Endodermal cell (in vitro differentiated cells): ENCODE measurements around the gene HDAC4. TPM values are rescaled to one million over a fixed set of nuclear protein-coding genes. Genes with fewer than 3 reads are reported as not detected.

Experiments used
- DNase-seq: peaks from one replicate; pipeline ENCODE4 v3.0.0-alpha.2; 2017
- H3K27ac ChIP-seq: 2 replicates; pipeline ENCODE4 v1.5.1; 2013; ENCODE audit warnings: mild to moderate bottlenecking, low read depth, low read length, moderate library complexity
- H3K27me3 ChIP-seq: 2 replicates; pipeline ENCODE4 v1.6.1; 2013; ENCODE audit warnings: mild to moderate bottlenecking, low read length, moderate library complexity; ENCODE audit not compliant: insufficient read depth, control insufficient read depth, poor library complexity, severe bottlenecking
- H3K36me3 ChIP-seq: 2 replicates; pipeline ENCODE4 v1.7.0; 2013; ENCODE audit warnings: mild to moderate bottlenecking, low read length, moderate library complexity; ENCODE audit not compliant: control insufficient read depth, insufficient read depth
- H3K4me1 ChIP-seq: one replicate; pipeline ENCODE4 v1.7.0; 2013; ENCODE audit warnings: low read length; ENCODE audit not compliant: control insufficient read depth, insufficient read depth
- H3K4me3 ChIP-seq: 2 replicates; pipeline ENCODE4 v1.5.1; 2013; ENCODE audit warnings: mild to moderate bottlenecking, low read length, moderate library complexity
- H3K9ac ChIP-seq: 2 replicates; pipeline ENCODE4 v1.6.1; 2013; ENCODE audit warnings: mild to moderate bottlenecking, low read length, moderate library complexity; ENCODE audit not compliant: poor library complexity, severe bottlenecking; ENCODE audit errors: extremely low read depth
- H3K9me3 ChIP-seq: 2 replicates; pipeline ENCODE4 v1.6.1; 2013; ENCODE audit warnings: mild to moderate bottlenecking, low read length, moderate library complexity; ENCODE audit not compliant: control insufficient read depth
- H3K27ac Mint-ChIP-seq: 2 replicates; pipeline ENCODE4 v1.8.0; 2020; ENCODE audit warnings: mixed read lengths
- H3K27me3 Mint-ChIP-seq: 2 replicates; pipeline ENCODE4 v1.8.0; 2021; ENCODE audit warnings: mild to moderate bottlenecking, mixed read lengths; ENCODE audit not compliant: insufficient read depth
- H3K36me3 Mint-ChIP-seq: 2 replicates; pipeline ENCODE4 v1.8.0; 2020; ENCODE audit warnings: low read depth, mixed read lengths
- H3K4me1 Mint-ChIP-seq: 2 replicates; pipeline ENCODE4 v1.8.0; 2020; ENCODE audit warnings: mixed read lengths
- H3K4me3 Mint-ChIP-seq: 2 replicates; pipeline ENCODE4 v1.8.0; 2020; ENCODE audit warnings: mild to moderate bottlenecking, moderate library complexity, mixed read lengths
- H3K9me3 Mint-ChIP-seq: 2 replicates; pipeline ENCODE4 v1.8.0; 2020; ENCODE audit warnings: mild to moderate bottlenecking, mixed read lengths
- CTCF ChIP-seq: fragments of 200-600 bp; sonication (generic); conservative IDR thresholded peaks from 2 replicates; pipeline ENCODE4 v1.5.0; 2021; ENCODE audit warnings: antibody characterized with exemption, mild to moderate bottlenecking
- WGBS, 2 experiments: methylation state at CpG; one replicate each; pipeline versions ENCODE4 v1.1.5 to v1.1.7; 2013; ENCODE audit warnings: missing lambda C conversion rate in 2 of 2, mixed read lengths in 1 of 2; ENCODE audit not compliant: insufficient coverage in 1 of 2, insufficient read length in 1 of 2; 5-methylcytosine and 5-hydroxymethylcytosine counted together
- total RNA-seq, 2 donors: library from RNA; stranded (reverse); fragmentation: NEBNext Ultra II Directional in 1 of 2; extraction: Animal tissue kit (Norgen Biotek cat#: 25700) in 1 of 2; gene quantifications; 2 replicates in 1 of 2; 3 replicates in 1 of 2; pipeline ENCODE4 v1.2.1, GENCODE V29; 2021

Gene HDAC4
- total RNA-seq, 2 donors from 2014 or later = 45.7 to 51.2 TPM

GRCh38 chr2:239370876-239371725, 29.7 kb downstream of the HDAC4 start:
- Mint-ChIP-seq H3K9me3 (no peaks in the 10 kb centered on the region), H3K4me1 (no peaks in the 10 kb centered on the region), H3K4me3 (no peak overlapping the region), H3K27ac (no peak overlapping the region), H3K36me3 (peaks cover 6% of the 10 kb centered on the region), H3K27me3 (no peaks in the 10 kb centered on the region)
- no peak for TF ChIP-seq CTCF
- DNase-seq = peak; percentile 21
- peaks cover 5% of the 10 kb centered on the region for H3K36me3 ChIP-seq
- no peak overlapping the region for H3K9ac ChIP-seq
- no peaks in the 10 kb centered on the region for H3K9me3 ChIP-seq
- H3K4me3 ChIP-seq = no peak overlapping the region
- no peak overlapping the region for H3K27ac ChIP-seq
- no peaks in the 10 kb centered on the region for H3K27me3 ChIP-seq
- no peaks in the 10 kb centered on the region for H3K4me1 ChIP-seq
- WGBS, 2 experiments = 90 to 97% methylated on average over 11 to 13 of the region's 13 CpGs

GRCh38 chr2:239370403-239370802, 30.4 kb downstream of the HDAC4 start:
- Mint-ChIP-seq H3K27ac (no peak overlapping the region), H3K9me3 (no peaks in the 10 kb centered on the region), H3K4me3 (no peak overlapping the region), H3K27me3 (no peaks in the 10 kb centered on the region), H3K4me1 (no peaks in the 10 kb centered on the region), H3K36me3 (peaks cover 6% of the 10 kb centered on the region)
- H3K9me3 ChIP-seq = no peaks in the 10 kb centered on the region
- no peaks in the 10 kb centered on the region for H3K27me3 ChIP-seq
- H3K9ac ChIP-seq = no peak overlapping the region
- no peaks in the 10 kb centered on the region for H3K4me1 ChIP-seq
- H3K4me3 ChIP-seq = no peak overlapping the region
- no peak for TF ChIP-seq CTCF
- no peak overlapping the region for H3K27ac ChIP-seq
- no peak for DNase-seq
- 92 to 98% methylated on average over 6 to 9 of the region's 9 CpGs for WGBS, 2 experiments
- peaks cover 5% of the 10 kb centered on the region for H3K36me3 ChIP-seq

GRCh38 chr2:239369631-239370161, 31.1 kb downstream of the HDAC4 start:
- no peak overlapping the region for H3K27ac ChIP-seq
- no peaks in the 10 kb centered on the region for H3K27me3 Mint-ChIP-seq
- TF ChIP-seq CTCF = no peak
- no peak overlapping the region for H3K27ac Mint-ChIP-seq
- no peaks in the 10 kb centered on the region for H3K9me3 Mint-ChIP-seq
- H3K9ac ChIP-seq = no peak overlapping the region
- 97 to 98% methylated on average over 18 to 20 of the region's 20 CpGs for WGBS, 2 experiments
- H3K9me3 ChIP-seq = no peaks in the 10 kb centered on the region
- H3K36me3 ChIP-seq = peaks cover 5% of the 10 kb centered on the region
- H3K4me1 ChIP-seq = no peaks in the 10 kb centered on the region
- no peak overlapping the region for H3K4me3 ChIP-seq
- no peaks in the 10 kb centered on the region for H3K4me1 Mint-ChIP-seq
- H3K4me3 Mint-ChIP-seq = no peak overlapping the region
- H3K36me3 Mint-ChIP-seq = peaks cover 6% of the 10 kb centered on the region
- no peak for DNase-seq
- no peaks in the 10 kb centered on the region for H3K27me3 ChIP-seq
